ENCODE measurements around the gene MAPKBP1.

DNA sequence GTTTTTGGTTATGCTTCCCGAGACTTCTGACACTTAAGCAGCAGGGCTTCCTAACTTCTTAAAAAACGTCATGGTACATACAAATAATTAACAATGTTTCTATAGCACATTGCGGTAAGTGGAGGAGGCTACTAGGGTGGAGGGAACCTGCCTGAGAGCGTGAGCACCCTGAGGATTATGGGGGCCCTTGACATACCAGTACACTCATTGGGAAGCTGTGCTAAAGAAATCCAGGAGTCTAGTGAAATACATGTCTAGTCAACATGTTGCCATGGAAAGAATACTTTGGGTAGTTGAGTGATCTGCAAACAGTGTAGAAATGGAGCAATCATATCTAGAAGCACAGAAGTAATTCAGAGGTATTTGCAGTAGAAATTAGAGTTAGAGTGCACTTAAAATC, 39.2 kb upstream of the MAPKBP1 start:
- TF ChIP-seq, protein P1, sequence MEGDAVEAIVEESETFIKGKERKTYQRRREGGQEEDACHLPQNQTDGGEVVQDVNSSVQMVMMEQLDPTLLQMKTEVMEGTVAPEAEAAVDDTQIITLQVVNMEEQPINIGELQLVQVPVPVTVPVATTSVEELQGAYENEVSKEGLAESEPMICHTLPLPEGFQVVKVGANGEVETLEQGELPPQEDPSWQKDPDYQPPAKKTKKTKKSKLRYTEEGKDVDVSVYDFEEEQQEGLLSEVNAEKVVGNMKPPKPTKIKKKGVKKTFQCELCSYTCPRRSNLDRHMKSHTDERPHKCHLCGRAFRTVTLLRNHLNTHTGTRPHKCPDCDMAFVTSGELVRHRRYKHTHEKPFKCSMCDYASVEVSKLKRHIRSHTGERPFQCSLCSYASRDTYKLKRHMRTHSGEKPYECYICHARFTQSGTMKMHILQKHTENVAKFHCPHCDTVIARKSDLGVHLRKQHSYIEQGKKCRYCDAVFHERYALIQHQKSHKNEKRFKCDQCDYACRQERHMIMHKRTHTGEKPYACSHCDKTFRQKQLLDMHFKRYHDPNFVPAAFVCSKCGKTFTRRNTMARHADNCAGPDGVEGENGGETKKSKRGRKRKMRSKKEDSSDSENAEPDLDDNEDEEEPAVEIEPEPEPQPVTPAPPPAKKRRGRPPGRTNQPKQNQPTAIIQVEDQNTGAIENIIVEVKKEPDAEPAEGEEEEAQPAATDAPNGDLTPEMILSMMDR (IDR thresholded peaks at IDR 0.05), result no peak
- TF ChIP-seq POLR2A (IDR thresholded peaks at IDR 0.05), result no peak

Data from heart left ventricle (tissue), 13 donors.